ENCODE results near the gene ATL3.

DNA sequence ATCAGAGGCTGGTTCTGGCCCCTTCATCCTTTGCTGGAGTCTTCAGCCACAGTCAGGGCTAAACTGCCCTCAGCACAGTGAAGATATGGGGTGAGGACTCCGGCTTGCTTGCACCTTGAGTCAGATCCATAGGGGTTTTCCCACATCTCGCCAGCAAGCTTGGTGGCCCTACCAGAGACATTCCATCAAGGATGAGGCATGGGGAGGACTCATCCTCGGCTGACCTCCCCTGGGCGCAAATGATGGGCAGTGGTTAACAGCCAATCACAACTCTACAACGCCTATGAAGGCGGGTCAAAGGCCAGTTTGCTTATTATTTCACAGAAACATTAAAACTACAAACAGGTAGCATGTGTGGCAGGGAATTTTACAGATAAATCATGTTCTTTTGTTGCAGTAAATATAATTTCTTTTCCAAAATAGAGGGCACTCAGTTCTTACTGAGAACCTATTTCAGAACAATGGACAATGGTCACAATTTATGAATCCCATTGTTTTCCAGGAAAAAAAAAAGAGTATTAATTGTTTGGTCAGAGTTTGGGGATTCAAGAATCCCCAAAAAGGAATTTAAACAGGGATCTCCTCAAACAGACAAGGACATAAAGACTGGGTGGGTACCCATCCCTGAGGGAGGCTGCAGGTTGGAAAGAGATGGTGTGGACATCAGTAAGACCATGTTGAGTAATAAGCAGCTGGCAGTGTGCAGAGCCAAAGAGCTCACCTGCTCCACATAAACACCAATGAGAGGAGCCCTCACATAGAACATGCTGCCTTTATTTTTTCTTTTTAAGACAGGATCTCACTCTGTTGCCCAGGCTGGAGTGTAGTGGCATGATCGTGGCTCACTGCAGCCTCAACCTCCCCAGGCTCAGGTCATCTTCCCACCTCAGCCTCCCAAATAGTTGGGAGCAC is 71.7 kb downstream of the ATL3 start:
- TF ChIP-seq, protein P1, sequence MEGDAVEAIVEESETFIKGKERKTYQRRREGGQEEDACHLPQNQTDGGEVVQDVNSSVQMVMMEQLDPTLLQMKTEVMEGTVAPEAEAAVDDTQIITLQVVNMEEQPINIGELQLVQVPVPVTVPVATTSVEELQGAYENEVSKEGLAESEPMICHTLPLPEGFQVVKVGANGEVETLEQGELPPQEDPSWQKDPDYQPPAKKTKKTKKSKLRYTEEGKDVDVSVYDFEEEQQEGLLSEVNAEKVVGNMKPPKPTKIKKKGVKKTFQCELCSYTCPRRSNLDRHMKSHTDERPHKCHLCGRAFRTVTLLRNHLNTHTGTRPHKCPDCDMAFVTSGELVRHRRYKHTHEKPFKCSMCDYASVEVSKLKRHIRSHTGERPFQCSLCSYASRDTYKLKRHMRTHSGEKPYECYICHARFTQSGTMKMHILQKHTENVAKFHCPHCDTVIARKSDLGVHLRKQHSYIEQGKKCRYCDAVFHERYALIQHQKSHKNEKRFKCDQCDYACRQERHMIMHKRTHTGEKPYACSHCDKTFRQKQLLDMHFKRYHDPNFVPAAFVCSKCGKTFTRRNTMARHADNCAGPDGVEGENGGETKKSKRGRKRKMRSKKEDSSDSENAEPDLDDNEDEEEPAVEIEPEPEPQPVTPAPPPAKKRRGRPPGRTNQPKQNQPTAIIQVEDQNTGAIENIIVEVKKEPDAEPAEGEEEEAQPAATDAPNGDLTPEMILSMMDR (IDR thresholded peaks at IDR 0.05), result no peak
- no peak for TF ChIP-seq POLR2A (IDR thresholded peaks at IDR 0.05)

All from heart left ventricle (tissue), 13 donors.